ENCODE measurements around the gene TANGO6.

TANGO6 gene

GRCh38 chr16:68866933-68867332, 23.6 kb downstream of the TANGO6 start:
- DNase-seq (ENCODE audit: low spot score), result no peak

- DNase-seq (ENCODE audit: low spot score), result no peak
These were observed 26.3 kb downstream of the TANGO6 start for GRCh38 chr16:68869492-68870088.

- DNase-seq (ENCODE audit: low spot score), result no peak
These were observed 30.5 kb downstream of the TANGO6 start for GRCh38 chr16:68873635-68874471.

- no peak for DNase-seq (ENCODE audit: low spot score)
These were observed 32.5 kb downstream of the TANGO6 start for GRCh38 chr16:68875871-68876270.

GRCh38 chr16:68883685-68884084, 40.4 kb downstream of the TANGO6 start:
- DNase-seq (ENCODE audit: low spot score), result no peak

- peak; percentile 7 for DNase-seq (ENCODE audit: low spot score)
These were observed 41.1 kb downstream of the TANGO6 start for GRCh38 chr16:68884401-68884800.

- DNase-seq (ENCODE audit: low spot score), result peak; percentile 12
These were observed 41.8 kb downstream of the TANGO6 start for GRCh38 chr16:68884861-68885720.

- DNase-seq (ENCODE audit: low spot score), result no peak
These were observed 43.8 kb downstream of the TANGO6 start for GRCh38 chr16:68887107-68887506.

- DNase-seq (ENCODE audit: low spot score), result no peak
These were observed 46.3 kb downstream of the TANGO6 start for GRCh38 chr16:68889508-68890150.

GRCh38 chr16:68892214-68892613, 48.9 kb downstream of the TANGO6 start:
- DNase-seq (ENCODE audit: low spot score), result no peak

- DNase-seq (ENCODE audit: low spot score), result no peak
These were observed 49.6 kb downstream of the TANGO6 start for GRCh38 chr16:68892898-68893297.

- no peak for DNase-seq (ENCODE audit: low spot score)
These were observed 50.7 kb downstream of the TANGO6 start for GRCh38 chr16:68893710-68894705.

GRCh38 chr16:68894714-68895113, 51.4 kb downstream of the TANGO6 start:
- no peak for DNase-seq (ENCODE audit: low spot score)

- DNase-seq (ENCODE audit: low spot score), result no peak
These were observed 54.7 kb downstream of the TANGO6 start for GRCh38 chr16:68898026-68898425.

GRCh38 chr16:68900009-68900408, 56.7 kb downstream of the TANGO6 start:
- DNase-seq (ENCODE audit: low spot score), result no peak

GRCh38 chr16:68902003-68902968, 59.0 kb downstream of the TANGO6 start:
- peak; percentile 79 for DNase-seq (ENCODE audit: low spot score)

- no peak for DNase-seq (ENCODE audit: low spot score)
These were observed 59.6 kb downstream of the TANGO6 start for GRCh38 chr16:68902969-68903345.

- DNase-seq (ENCODE audit: low spot score), result no peak
These were observed 64.0 kb downstream of the TANGO6 start for GRCh38 chr16:68907297-68907696.

GRCh38 chr16:68907781-68908181, 64.5 kb downstream of the TANGO6 start:
- no peak for DNase-seq (ENCODE audit: low spot score)
